Occipital lobe (tissue), 2 donors: ENCODE results near the gene PTPRN2. TPM values are rescaled to one million over a fixed set of nuclear protein-coding genes. Genes with fewer than 3 reads are reported as not detected.
"Not testable (repeated sequence)": the region's sequence is repeated elsewhere in the genome, so short reads cannot be mapped to it uniquely, and the experiment has no call there.

Experiments
- DNase-seq: peaks from one replicate; lab custom pipeline; 2025; lab: John Stamatoyannopoulos, UW
- total RNA-seq: library from RNA; depleted of rRNA; stranded (reverse); fragments of >200 nt; gene quantifications from one replicate; pipeline ENCODE4 v1.2.3, GENCODE V29; 2014

Gene PTPRN2
- total RNA-seq, 1 donor from 2014 or later = 62.2 TPM

GRCh38 chr7:158517072-158517471 is 70.6 kb downstream of the PTPRN2 start:
- no peak for DNase-seq

GRCh38 chr7:158516524-158516923 is 71.1 kb downstream of the PTPRN2 start:
- no peak for DNase-seq

GRCh38 chr7:158512869-158513268 is 74.8 kb downstream of the PTPRN2 start:
- DNase-seq = no peak

GRCh38 chr7:158512042-158512441 is 75.6 kb downstream of the PTPRN2 start:
- DNase-seq = no peak

DNA sequence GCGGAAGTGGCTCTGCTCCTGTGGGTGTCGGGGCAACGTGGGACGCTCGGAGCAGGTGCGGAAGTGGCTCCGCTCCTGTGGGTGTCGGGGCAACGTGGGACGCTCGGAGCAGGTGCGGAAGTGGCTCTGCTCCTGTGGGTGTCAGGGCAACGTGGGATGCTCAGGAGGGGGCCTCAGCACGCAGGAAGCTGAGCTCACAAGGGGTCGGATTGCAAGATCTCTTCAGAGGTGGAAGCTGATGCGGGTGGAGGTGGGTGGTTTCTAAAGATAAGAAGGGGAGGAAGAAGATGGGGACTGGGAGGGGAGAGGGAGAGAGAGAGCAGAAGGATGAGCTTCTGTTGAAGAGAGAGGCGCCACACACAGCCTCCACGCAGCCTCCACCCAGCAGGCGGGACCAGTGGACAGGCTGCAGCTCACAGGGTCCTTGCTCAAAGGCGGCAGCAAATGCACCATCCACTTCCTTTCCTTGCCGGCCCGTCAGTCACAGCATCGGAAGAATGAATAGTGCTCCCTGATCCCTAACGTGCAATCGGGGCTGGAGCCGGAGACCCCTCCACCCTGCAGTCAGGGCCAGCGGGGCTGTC is 78.7 kb downstream of the PTPRN2 start:
- no peak for DNase-seq

DNA sequence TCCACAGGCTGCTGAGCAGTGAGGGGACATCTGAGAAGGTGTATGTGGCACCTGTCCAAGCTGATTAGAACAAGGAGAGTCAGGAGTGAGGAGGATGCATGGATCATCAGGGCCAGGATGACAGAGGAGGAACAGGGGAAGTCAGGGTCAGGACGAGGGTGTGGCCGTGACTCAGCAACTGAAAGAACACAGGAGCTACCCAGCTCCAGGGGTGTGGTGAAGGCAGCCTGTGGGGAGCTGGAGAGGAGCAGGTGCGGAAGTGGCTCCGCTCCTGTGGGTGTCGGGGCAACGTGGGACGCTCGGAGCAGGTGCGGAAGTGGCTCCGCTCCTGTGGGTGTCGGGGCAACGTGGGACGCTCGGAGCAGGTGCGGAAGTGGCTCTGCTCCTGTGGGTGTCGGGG is 79.3 kb downstream of the PTPRN2 start:
- DNase-seq = not testable (repeated sequence)

DNA sequence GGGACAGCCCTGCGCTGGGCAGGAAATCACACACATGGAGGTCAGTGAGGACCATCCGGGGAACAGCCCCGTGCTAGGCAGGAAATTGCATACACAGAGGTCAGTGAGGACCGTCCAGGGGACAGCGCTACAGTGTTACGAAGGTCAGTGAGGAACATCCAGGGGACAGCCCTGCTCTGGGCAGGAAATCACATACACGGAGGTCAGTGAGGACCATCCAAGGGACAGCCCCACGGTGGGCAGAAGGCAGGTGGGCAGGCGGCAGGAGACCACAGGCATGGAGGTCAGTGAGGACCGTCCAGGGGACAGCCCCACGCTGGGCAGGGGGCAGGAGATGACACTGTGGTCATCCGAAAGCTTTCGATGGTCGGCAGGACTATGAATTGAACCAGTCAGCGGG is 79.7 kb downstream of the PTPRN2 start:
- DNase-seq = no peak

DNA sequence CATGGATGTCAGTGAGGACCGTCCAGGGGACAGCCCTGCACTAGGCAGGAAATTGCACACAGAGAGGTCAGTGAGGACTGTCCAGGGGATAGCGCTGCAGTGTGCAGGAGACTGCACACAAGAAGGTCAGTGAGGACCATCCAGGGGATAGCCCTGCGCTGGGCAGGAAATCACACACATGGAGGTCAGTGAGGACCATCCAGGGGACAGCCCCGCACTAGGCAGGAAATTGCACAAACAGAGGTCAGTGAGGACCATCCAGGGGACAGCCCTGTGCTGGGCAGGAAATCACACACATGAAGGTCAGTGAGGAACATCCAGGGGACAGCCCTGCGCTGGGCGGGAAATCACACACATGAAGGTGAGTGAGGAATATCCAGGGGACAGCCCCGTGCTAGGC is 80.4 kb downstream of the PTPRN2 start:
- DNase-seq = not testable (repeated sequence)

DNA sequence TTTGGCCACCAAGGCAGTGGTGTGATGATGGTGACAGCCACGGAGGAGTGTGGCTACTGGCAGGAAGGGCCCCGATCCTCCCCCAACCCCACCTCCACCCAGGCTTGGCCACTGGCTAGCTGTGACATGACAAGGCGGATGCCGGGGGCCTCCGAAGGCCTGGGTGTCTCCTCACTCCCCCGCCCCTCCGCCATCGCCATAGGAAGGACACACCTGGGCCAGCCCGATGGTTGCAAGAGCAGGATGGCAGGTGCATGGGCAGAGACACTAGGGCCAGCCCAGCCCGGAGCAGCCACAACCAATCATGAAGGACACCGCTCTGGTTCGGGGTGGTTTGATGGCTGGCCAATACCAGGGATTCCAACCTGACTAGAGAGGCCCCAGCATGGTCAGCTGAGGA is 81.0 kb downstream of the PTPRN2 start:
- DNase-seq = no peak

- DNase-seq = no peak
Observed at GRCh38 chr7:158505683-158506082, 81.9 kb downstream of the PTPRN2 start.

DNA sequence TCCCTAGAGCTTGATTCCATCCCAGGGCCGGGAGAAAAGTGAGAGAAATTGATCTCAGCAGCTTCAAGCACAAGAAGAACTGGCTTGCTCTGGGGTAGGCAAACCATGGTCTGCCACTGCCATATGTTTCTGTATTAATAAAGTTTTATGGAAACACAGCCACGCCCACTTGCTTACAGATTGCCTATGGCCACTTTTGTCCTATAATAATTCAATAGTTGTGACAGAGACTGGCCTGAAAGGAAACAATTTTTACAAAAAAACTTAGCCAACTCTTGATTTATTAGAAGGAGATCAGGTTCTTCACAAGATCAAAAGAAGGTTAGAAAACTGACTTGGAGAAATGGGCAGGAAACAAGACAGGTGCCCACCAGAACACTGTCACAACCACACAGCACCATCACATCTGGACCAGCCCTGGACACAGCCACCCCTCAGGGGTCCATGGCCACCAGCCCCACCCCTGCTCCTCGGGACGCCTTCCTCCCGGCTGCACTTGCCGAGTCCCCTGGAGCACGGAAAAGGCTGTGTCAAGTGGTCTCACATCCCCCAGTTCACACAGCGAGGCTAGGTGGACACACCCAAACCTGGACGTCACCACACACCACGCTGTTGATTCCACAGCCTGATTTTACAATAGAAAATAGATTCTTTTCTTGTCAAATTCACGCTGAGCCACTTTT is 85.4 kb downstream of the PTPRN2 start:
- DNase-seq = no peak

DNA sequence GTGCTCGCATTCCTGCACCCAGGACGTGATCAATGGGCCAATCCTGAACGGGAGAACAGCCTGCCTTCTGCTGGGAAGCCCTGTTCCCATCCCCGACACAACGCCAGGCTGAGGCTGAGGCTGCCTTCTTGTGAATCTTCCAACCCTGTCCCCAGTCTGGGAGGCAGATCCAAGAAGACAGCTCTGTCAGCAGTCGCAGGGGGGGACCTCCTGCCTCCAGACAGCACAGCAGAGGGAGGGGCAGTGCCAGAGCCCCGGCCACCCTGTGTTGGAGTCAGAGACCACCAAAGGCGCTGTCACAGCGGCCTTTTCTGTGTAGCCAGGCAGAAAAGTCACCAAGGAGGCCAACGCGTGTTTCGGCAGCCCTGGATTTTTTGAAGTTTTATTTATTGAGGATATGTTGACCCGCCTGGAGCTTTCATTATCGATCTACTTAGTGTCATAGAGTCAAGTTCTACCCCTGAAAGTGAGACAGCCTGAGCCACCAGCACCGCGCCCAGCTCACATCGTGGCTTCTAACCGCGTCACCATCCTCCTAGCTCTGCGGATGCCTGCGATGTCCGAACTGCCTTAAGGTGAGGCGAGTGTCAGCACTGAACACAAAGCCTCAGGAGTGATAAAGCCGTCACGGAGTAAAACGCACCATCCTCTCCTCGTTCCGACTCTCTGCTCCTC is 86.1 kb downstream of the PTPRN2 start:
- no peak for DNase-seq

- no peak for DNase-seq
Observed at GRCh38 chr7:158500651-158501052, 87.0 kb downstream of the PTPRN2 start.

DNA sequence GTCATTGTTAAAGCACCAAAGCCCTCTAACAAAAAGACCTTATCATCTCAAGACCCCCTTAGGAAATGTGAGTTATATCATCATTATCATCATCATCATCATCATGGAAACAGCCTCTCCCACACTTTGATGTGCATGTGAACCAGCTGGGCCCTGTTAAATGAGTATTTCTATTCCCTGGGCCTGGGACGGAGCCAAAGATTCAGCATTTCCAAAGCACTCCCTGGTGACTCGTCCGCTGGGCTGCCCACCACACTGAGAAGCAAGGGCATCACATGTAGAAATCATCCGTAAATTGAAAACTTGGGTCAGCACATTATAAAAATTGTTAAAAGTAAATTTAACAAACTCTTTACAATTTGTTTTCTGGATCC is 88.6 kb downstream of the PTPRN2 start:
- no peak for DNase-seq

- DNase-seq = no peak
Observed at GRCh38 chr7:158498443-158499081, 89.1 kb downstream of the PTPRN2 start.

GRCh38 chr7:158497627-158498026 is 90.0 kb downstream of the PTPRN2 start:
- DNase-seq = no peak

DNA sequence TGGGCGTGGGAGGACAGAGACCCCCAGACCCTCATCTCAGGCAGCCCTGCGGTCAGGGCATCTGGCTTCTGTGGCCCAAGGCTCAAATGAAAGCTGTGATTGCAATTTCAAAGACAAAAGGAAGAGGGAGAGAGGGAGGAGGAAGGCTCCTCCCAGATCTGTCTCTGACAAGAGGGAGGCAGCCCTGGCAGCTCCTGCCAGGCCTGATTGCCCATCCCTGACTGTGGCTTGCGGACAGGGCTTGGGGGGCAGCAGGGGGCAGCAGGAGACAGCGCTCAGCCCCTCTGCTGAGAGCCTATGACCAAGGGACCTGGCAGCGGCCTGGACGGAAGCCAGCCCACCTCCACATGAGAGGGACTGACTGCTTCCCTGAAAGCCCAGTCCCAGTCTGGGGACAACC is 91.8 kb downstream of the PTPRN2 start:
- DNase-seq = no peak

DNA sequence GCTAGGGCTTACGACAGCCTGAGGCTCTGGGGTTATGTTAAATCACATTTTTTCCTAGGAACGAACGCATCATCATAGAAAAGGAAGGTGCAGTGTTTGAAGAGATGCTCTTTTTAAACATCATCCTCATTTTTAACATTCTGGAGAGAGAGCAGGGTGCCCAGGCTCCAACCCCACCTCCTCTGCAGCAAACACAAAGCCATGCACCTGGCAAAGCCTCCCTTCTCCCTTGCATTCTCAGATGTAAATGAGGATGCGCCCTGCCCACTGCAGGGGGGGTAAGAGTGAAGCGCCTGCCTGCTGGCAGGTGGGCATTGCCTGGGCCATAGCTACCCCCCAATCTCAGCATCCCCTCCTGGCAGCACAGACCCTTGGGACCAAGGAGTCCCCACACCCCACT is 92.4 kb downstream of the PTPRN2 start:
- DNase-seq = no peak

GRCh38 chr7:158494643-158495042 is 93.0 kb downstream of the PTPRN2 start:
- no peak for DNase-seq

DNA sequence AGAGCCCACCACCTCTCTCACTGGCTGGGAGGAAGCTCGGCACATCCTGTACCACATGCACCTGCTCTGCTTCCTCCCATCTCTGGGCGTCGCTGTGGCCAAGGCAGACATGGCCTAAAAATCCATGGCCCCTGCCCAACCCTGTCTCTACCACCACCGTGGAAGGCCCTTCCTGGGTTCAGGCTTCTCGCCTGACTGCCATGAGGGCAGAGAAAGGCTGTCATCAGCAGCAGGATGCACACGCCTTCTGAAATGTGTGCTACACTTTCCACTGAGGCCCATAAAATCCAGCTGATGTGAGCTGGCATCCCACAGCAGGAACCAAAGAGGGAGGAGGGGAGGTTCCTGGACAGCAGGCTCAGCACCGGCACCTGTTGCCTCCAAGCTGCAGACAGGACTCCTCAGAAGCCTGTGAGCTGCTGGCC is 93.4 kb downstream of the PTPRN2 start:
- DNase-seq = no peak

DNA sequence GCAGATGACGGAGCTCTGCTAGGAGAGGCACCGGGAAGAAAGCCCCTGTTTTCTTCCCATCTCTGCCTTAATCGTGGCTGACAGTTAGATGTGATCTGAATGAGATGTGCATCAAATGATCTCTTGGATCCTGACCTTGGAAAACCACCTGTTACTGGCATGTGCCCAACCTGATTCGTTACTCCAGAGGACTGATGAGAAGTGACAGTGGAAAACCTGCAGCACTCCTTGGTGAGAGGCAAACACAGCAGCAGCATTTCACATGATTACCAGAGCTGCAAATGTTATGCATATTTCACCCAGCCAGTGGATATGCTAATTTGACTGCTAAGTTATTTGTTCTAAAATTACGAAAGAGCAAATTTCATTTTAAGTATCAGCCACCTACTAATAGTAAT is 95.3 kb downstream of the PTPRN2 start:
- no peak for DNase-seq

GRCh38 chr7:158491094-158491493 is 96.5 kb downstream of the PTPRN2 start:
- no peak for DNase-seq
